Measurements from ENCODE around the gene PTPRD.

Gene PTPRD

DNA sequence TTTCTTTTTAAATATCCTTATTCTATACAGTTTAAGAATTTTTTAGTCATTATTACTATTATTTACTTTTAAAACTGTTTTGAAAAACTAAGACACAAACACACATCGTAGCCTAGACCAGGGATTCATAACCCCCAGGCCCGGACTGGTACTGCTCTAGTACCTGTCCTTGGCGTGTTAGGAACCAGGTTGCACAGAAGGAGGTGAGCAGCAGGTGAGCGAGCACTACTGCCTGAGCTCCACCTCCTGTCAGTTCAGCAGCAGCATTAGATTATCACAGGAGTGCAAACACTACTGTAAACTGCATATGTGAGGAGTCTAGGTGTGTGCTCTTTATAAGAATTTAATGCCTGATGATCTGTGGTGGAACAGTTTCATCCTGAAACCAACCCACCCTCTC lies 357.0 kb downstream of the PTPRD start:
- DNase-seq (ENCODE audit: low spot score), result no peak
- TF ChIP-seq, protein P1, sequence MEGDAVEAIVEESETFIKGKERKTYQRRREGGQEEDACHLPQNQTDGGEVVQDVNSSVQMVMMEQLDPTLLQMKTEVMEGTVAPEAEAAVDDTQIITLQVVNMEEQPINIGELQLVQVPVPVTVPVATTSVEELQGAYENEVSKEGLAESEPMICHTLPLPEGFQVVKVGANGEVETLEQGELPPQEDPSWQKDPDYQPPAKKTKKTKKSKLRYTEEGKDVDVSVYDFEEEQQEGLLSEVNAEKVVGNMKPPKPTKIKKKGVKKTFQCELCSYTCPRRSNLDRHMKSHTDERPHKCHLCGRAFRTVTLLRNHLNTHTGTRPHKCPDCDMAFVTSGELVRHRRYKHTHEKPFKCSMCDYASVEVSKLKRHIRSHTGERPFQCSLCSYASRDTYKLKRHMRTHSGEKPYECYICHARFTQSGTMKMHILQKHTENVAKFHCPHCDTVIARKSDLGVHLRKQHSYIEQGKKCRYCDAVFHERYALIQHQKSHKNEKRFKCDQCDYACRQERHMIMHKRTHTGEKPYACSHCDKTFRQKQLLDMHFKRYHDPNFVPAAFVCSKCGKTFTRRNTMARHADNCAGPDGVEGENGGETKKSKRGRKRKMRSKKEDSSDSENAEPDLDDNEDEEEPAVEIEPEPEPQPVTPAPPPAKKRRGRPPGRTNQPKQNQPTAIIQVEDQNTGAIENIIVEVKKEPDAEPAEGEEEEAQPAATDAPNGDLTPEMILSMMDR (IDR thresholded peaks at IDR 0.05; ENCODE audit: borderline replicate concordance, control extremely low read depth, extremely low read depth, insufficient read depth, missing control alignments), result no peak
- in situ Hi-C loops (cut with MboI; ENCODE audit: low sequenced_read_pairs, unreplicated experiment), result loop anchor here (25.0 kb wide), 1 partner anchor 193 kb away; no protein-coding TSS in a partner anchor

DNA sequence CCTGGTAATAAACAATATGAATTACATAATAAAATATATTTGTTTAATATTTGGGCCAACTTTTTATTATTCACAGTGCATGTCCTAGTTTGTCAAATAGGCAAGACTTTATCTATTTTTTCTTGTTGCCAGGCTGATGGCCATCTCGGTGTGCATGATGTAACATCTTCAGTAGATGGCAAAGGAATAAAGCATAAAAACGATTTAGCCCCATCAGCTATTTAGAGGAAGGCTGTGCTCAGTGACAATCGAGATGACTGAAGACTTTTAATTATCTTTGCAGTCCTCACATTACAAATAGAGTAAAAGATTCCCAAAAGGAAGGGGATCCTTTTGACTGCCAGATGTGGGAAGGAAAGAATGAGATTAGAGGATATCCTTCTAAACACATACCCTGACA lies 358.5 kb downstream of the PTPRD start:
- no peak for DNase-seq (ENCODE audit: low spot score)
- in situ Hi-C loops (cut with MboI; ENCODE audit: low sequenced_read_pairs, unreplicated experiment), result loop anchor here (25.0 kb wide), 1 partner anchor 192 kb away; no protein-coding TSS in a partner anchor
- TF ChIP-seq, protein P1 (IDR thresholded peaks at IDR 0.05; ENCODE audit: borderline replicate concordance, control extremely low read depth, extremely low read depth, insufficient read depth, missing control alignments), result no peak

DNA sequence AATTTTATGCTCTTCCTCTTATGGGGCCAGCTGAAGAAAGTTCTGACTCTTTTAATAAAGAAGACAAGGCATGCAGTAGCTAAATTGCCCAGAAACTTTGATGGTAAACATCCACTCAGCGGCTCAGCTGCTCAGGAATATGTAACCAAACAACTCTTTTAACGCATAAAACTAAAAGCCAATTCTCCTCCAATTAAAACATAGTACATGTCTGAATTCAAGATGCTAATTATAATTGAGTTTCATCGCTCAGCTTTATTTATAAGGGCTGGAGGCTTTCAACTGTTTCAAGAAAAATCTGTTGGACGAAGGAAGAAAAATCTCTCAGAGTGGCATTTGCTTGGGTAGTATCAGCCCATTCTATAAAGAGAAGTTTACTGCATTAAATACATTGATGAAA lies 359.5 kb downstream of the PTPRD start:
- TF ChIP-seq, protein P1 (IDR thresholded peaks at IDR 0.05; ENCODE audit: borderline replicate concordance, control extremely low read depth, extremely low read depth, insufficient read depth, missing control alignments), result no peak
- in situ Hi-C loops (cut with MboI; ENCODE audit: low sequenced_read_pairs, unreplicated experiment), result loop anchor here (25.0 kb wide), 1 partner anchor 191 kb away; no protein-coding TSS in a partner anchor
- no peak for DNase-seq (ENCODE audit: low spot score)

DNA sequence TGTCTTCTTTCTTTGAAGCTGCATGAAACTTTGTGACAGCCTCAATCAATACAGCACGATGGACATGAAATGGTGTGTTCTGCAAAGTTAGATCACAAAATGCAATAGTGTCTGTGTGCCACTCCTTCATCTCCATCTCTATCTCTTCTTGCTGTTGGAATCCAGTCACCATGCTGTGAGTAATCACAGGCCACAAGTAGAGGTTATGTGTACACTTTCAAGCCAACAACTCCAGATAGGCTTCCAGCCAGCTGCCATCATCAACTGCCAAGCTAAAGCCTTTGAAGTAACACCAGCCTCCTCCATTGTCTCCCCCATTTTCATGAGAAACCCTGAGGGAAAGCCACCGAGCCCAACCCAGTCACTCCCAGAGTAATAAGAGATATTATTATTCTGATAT lies 360.6 kb downstream of the PTPRD start:
- in situ Hi-C loops (cut with MboI; ENCODE audit: low sequenced_read_pairs, unreplicated experiment), result loop anchor here (25.0 kb wide), 1 partner anchor 190 kb away; no protein-coding TSS in a partner anchor
- no peak for DNase-seq (ENCODE audit: low spot score)
- TF ChIP-seq, protein P1 (IDR thresholded peaks at IDR 0.05; ENCODE audit: borderline replicate concordance, control extremely low read depth, extremely low read depth, insufficient read depth, missing control alignments), result no peak

DNA sequence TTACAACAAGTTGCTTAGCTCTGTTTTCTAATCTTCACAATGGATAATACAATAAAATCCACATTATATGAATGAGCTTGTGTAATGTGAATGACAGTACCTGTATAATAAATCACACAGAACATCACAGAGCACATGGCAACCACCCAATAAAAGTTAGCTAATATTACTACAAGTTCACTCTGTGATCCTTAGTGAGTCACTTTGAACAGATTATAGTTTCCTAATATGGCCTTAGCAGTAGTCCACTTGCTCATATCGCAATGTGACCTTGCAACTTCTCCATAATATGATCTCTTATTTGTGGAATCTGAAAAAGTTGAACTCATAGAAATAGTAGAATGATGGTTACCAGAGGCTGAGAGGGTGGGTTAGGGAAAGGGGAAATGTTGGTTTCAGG lies 361.3 kb downstream of the PTPRD start:
- in situ Hi-C loops (cut with MboI; ENCODE audit: low sequenced_read_pairs, unreplicated experiment), result loop anchor here (25.0 kb wide), 1 partner anchor 189 kb away; no protein-coding TSS in a partner anchor
- DNase-seq (ENCODE audit: low spot score), result no peak
- TF ChIP-seq, protein P1 (IDR thresholded peaks at IDR 0.05; ENCODE audit: borderline replicate concordance, control extremely low read depth, extremely low read depth, insufficient read depth, missing control alignments), result no peak

DNA sequence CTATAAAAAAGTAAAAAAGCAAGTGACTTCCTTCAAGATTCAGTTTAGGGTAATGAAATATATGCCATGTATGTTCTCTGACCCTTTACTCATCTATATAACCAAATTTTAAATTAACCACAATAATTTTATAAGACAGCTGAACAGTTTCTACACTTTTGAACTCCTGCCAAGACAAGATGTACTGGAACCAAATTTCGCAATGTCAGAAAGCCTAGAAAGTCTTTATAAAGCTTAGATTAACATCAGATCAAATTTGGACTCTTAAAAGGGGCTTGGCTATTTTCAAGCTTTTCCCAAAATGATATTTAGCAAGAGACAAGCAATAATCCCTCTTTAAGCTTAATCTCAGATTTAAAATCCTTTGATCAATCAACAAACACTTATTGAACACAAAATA lies 362.6 kb downstream of the PTPRD start:
- in situ Hi-C loops (cut with MboI; ENCODE audit: low sequenced_read_pairs, unreplicated experiment), result loop anchor here (25.0 kb wide), 1 partner anchor 188 kb away; no protein-coding TSS in a partner anchor
- TF ChIP-seq, protein P1 (IDR thresholded peaks at IDR 0.05; ENCODE audit: borderline replicate concordance, control extremely low read depth, extremely low read depth, insufficient read depth, missing control alignments), result no peak
- DNase-seq (ENCODE audit: low spot score), result no peak

All from GM13976 (cell line).